Pancreas (tissue), 10 donors: ENCODE measurements around the gene KRT13. TPM values are rescaled to one million over a fixed set of nuclear protein-coding genes. Genes with fewer than 3 reads are reported as not detected.
A peak's percentile ranks its signal among the peaks of the same experiment; 100 is the strongest.

Experiments used
- ATAC-seq, 4 donors: fragments of 200-7000 bp; cut with Tn5 transposase; one replicate each; pipeline versions ENCODE4 v1.8.0 to v1.9.1; 2020; ENCODE audit warnings: mild to moderate bottlenecking in 4 of 4, moderate library complexity in 4 of 4
- DNase-seq, 6 donors: peaks; one replicate each; pipeline ENCODE4 v3.0.0-alpha.2; 2020
- FAIRE-seq: peaks from 2 replicates; lab custom pipeline; 2012; peaks lifted over from hg19 to GRCh38; lab: Jason Lieb, UNC
- H3K27ac ChIP-seq, 4 donors: fragments of 200-600 bp; sonication (generic); 1 replicate in 3 of 4; 2 replicates in 1 of 4; pipeline versions ENCODE4 v1.5.0 to v1.8.0; 2020
- H3K27me3 ChIP-seq, 4 donors: fragments of 200-600 bp; one replicate each; pipeline ENCODE4 v1.8.0; 2021
- H3K36me3 ChIP-seq, 3 donors: fragments of 200-600 bp; sonication (generic) in 1 of 3; one replicate each; pipeline versions ENCODE4 v1.5.0 to v1.8.0; 2020 to 2021
- H3K4me1 ChIP-seq, 3 donors: fragments of 200-600 bp; one replicate each; pipeline ENCODE4 v1.8.0; 2021
- H3K4me3 ChIP-seq, 4 donors: fragments of 200-600 bp; sonication (generic) in 2 of 4; one replicate each; pipeline versions ENCODE4 v1.5.0 to v1.8.0; 2020 to 2021
- H3K9me3 ChIP-seq, 4 donors: fragments of 200-600 bp; one replicate each; pipeline ENCODE4 v1.8.0; 2021
- WGBS, 2 donors: extraction: QIAGEN DNeasy Blood & Tissue Kit; methylation state at CpG; one replicate each; pipeline ENCODE4 v1.1.7; 2013; 5-methylcytosine and 5-hydroxymethylcytosine counted together
- intact Hi-C, 3 donors: fragments of 100-400 bp; cut with DNase I; formaldehyde crosslinking; loops; one replicate each; pipeline versions ENCODE4 v1.11.1 to v1.14.2; 2022
- polyA plus RNA-seq, 2 donors: library from polyadenylated mRNA; stranded (reverse); fragments of 200-250 nt; gene quantifications; one replicate each; pipeline ENCODE4 v1.2.3, GENCODE V29; 2013
- total RNA-seq, 6 donors: library from RNA; stranded (reverse); fragmentation: NEBNext Ultra II Directional in 4 of 6; extraction: Animal tissue kit (Norgen Biotek cat#: 25700) in 4 of 6; gene quantifications; one replicate each; pipeline versions ENCODE4 v1.2.1 to v1.2.4, GENCODE V29; 2021 to 2023
- TF ChIP-seq, protein P1 (sequence below), 4 donors: fragments of 200-600 bp; sonication (generic) in 3 of 4; IDR thresholded peaks; one replicate each; pipeline versions ENCODE4 v1.5.0 to v1.8.0; 2021; ENCODE audit warnings: antibody characterized with exemption in 4 of 4
- donor health status: healthy with polysubstance abuse.
- donor health status: DM: no; HTN: no; CAD: no; lungs with moderate emphysema.
- donor health status: DM: no; HTN: no; CAD: no.
- donor health status: control.
- donor health status: control.
- donor health status: Bipolar disorder and iron deficiency.
- donor health status: DM: yes; HTN: yes; CAD: no.
- donor health status: DM: no; HTN: no; CAD: no.
- donor health status: DM: no; HTN: no; CAD: no.
- donor health status: DM: yes; HTN: yes; CAD: no.

The KRT13 gene
- total and polyA plus RNA-seq, 8 donors: 0.39 to 11.9 (median 5.3) TPM; not detected in 5

GRCh38 chr17:41524261-41524660, 18.8 kb upstream of the KRT13 start:
- WGBS, 2 donors: 88 to 89% methylated on average over 11 of the region's 11 CpGs
- FAIRE-seq (no peak), ATAC-seq (no peak), DNase-seq (peak in 2 of 6 donors; percentile 6 to 34)
- H3K27me3 ChIP-seq: peaks cover 0 to 7% (median 0%) of the 10 kb centered on the region in 4 donors
- H3K36me3 ChIP-seq: no peaks in the 10 kb centered on the region
- no peaks in the 10 kb centered on the region for H3K9me3 ChIP-seq
- no peak overlapping the region for H3K4me3 ChIP-seq
- H3K4me1 ChIP-seq: peaks cover 0 to 6% (median 4%) of the 10 kb centered on the region in 3 donors
- no peak overlapping the region for H3K27ac ChIP-seq
- intact Hi-C loops: loop anchor here in 1 of 3 donors (10.0 kb wide), 1 partner anchor 619 kb away; no protein-coding TSS in a partner anchor
- TF ChIP-seq, protein P1, sequence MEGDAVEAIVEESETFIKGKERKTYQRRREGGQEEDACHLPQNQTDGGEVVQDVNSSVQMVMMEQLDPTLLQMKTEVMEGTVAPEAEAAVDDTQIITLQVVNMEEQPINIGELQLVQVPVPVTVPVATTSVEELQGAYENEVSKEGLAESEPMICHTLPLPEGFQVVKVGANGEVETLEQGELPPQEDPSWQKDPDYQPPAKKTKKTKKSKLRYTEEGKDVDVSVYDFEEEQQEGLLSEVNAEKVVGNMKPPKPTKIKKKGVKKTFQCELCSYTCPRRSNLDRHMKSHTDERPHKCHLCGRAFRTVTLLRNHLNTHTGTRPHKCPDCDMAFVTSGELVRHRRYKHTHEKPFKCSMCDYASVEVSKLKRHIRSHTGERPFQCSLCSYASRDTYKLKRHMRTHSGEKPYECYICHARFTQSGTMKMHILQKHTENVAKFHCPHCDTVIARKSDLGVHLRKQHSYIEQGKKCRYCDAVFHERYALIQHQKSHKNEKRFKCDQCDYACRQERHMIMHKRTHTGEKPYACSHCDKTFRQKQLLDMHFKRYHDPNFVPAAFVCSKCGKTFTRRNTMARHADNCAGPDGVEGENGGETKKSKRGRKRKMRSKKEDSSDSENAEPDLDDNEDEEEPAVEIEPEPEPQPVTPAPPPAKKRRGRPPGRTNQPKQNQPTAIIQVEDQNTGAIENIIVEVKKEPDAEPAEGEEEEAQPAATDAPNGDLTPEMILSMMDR (IDR thresholded peaks at IDR 0.05): no peak

DNA sequence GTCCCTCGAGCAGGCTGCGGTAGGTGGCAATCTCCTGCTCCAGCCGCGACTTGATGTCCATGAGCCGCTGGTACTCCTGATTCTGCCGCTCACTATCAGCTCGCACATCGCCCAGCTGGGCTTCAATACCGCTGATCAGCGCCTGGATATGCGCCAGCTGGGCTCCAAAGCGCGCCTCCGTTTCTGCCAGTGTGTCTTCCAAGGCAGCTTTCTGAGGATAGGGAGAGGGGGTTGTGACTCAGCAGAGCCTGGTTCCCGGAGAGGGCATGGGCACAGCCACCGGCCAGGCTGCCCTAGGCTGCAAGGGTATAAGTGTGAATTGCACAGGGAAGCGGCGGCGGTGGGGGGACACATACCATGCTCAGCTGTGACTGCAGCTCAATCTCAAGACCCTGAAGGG, 18.4 kb upstream of the KRT13 start:
- intact Hi-C loops: loop anchor here in 1 of 3 donors (10.0 kb wide), 1 partner anchor 619 kb away; no protein-coding TSS in a partner anchor

GRCh38 chr17:41523225-41523593, 17.8 kb upstream of the KRT13 start:
- Histone ChIP-seq H3K4me1 (peaks cover 0 to 6% (median 4%) of the 10 kb centered on the region in 3 donors), H3K27ac (peak overlapping the region in 1 of 4 donors; percentile 30), H3K36me3 (no peaks in the 10 kb centered on the region), H3K27me3 (peaks cover 0 to 3% (median 0%) of the 10 kb centered on the region in 4 donors), H3K9me3 (no peaks in the 10 kb centered on the region), H3K4me3 (no peak overlapping the region)
- DNase-seq (no peak), FAIRE-seq (no peak), ATAC-seq (no peak)
- 74 to 83% methylated on average over 4 of the region's 4 CpGs for WGBS, 2 donors
- intact Hi-C loops: loop anchor here in 1 of 3 donors (10.0 kb wide), 1 partner anchor 618 kb away; no protein-coding TSS in a partner anchor
- TF ChIP-seq, protein P1 (IDR thresholded peaks at IDR 0.05): no peak

More for the DNA sequence above, 18.4 kb upstream of the KRT13 start:
- TF ChIP-seq, protein P1 (IDR thresholded peaks at IDR 0.05): no peak
- Histone ChIP-seq H3K36me3 (no peaks in the 10 kb centered on the region), H3K9me3 (no peaks in the 10 kb centered on the region), H3K4me1 (peaks cover 0 to 6% (median 4%) of the 10 kb centered on the region in 3 donors), H3K4me3 (no peak overlapping the region), H3K27ac (no peak overlapping the region), H3K27me3 (peaks cover 0 to 7% (median 0%) of the 10 kb centered on the region in 4 donors)
- DNase-seq: peak in 1 of 6 donors; percentile 39
- 77 to 82% methylated on average over 19 of the region's 19 CpGs for WGBS, 2 donors
- ATAC-seq: no peak
- FAIRE-seq: no peak

- no peak for FAIRE-seq
- Histone ChIP-seq H3K4me1 (peaks cover 0 to 6% (median 4%) of the 10 kb centered on the region in 3 donors), H3K36me3 (no peaks in the 10 kb centered on the region), H3K27ac (peak overlapping the region; percentile 22 to 63 (median 39)), H3K9me3 (no peaks in the 10 kb centered on the region), H3K27me3 (no peaks in the 10 kb centered on the region), H3K4me3 (no peak overlapping the region)
- peak; percentile 2 to 32 (median 15) for ATAC-seq
- 77 to 84% methylated on average over 12 of the region's 12 CpGs for WGBS, 2 donors
- peak in 1 of 6 donors; percentile 23 for DNase-seq
- TF ChIP-seq, protein P1 (IDR thresholded peaks at IDR 0.05): no peak
- intact Hi-C loops: loop anchor here in 1 of 3 donors (10.0 kb wide), 1 partner anchor 618 kb away; no protein-coding TSS in a partner anchor
These were observed 17.2 kb upstream of the KRT13 start for GRCh38 chr17:41522301-41523224.
